ENCODE measurements around the gene CUL4A.

DNA sequence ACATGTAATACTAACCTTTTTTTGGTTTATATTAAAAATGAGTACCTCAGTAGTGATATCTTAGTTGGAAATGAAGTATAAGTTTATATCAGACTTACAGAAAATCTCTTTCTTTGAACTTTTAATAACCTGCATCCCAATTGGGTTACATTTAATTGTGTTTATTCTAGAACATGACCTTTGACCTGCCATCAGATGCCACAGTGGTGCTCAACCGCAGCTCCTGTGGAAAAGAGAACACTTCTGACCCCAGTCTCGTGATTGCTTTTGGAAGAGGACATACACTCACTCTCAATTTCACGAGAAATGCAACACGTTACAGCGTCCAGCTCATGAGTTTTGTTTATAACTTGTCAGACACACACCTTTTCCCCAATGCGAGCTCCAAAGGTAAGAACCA lies 100.1 kb downstream of the CUL4A start:
- TF ChIP-seq, protein P1, sequence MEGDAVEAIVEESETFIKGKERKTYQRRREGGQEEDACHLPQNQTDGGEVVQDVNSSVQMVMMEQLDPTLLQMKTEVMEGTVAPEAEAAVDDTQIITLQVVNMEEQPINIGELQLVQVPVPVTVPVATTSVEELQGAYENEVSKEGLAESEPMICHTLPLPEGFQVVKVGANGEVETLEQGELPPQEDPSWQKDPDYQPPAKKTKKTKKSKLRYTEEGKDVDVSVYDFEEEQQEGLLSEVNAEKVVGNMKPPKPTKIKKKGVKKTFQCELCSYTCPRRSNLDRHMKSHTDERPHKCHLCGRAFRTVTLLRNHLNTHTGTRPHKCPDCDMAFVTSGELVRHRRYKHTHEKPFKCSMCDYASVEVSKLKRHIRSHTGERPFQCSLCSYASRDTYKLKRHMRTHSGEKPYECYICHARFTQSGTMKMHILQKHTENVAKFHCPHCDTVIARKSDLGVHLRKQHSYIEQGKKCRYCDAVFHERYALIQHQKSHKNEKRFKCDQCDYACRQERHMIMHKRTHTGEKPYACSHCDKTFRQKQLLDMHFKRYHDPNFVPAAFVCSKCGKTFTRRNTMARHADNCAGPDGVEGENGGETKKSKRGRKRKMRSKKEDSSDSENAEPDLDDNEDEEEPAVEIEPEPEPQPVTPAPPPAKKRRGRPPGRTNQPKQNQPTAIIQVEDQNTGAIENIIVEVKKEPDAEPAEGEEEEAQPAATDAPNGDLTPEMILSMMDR (IDR thresholded peaks at IDR 0.05), result no peak
- TF ChIP-seq POLR2A (IDR thresholded peaks at IDR 0.05) (no peak), POLR2AphosphoS5 (IDR thresholded peaks at IDR 0.05) (no peak)
